ENCODE measurements around the gene BTBD9. TPM values are rescaled to one million over a fixed set of nuclear protein-coding genes. Genes with fewer than 3 reads are reported as not detected.

The BTBD9 gene
- total RNA-seq, 4 donors from 2014 or later = 11.7 to 17.7 (median 14.1) TPM

DNA sequence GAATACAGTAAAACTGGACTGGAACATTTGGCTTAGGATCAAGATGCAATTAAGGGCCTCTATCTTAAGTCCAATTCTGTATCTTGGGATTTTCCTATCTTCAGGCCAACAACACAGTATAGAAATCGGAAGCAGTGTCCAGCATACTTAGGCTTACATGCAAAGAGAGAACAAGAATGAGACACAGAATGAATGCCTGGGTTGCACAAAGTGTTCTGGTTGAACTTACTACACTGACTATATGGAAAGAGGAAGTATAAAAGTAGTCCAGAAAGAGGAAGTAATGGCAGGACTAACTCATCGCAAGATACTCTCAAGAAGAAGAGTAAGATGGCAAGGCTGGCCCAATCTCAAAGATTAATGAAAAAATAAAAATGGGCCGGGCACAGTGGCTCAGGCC, 87.6 kb downstream of the BTBD9 start:
- TF ChIP-seq, protein P1, sequence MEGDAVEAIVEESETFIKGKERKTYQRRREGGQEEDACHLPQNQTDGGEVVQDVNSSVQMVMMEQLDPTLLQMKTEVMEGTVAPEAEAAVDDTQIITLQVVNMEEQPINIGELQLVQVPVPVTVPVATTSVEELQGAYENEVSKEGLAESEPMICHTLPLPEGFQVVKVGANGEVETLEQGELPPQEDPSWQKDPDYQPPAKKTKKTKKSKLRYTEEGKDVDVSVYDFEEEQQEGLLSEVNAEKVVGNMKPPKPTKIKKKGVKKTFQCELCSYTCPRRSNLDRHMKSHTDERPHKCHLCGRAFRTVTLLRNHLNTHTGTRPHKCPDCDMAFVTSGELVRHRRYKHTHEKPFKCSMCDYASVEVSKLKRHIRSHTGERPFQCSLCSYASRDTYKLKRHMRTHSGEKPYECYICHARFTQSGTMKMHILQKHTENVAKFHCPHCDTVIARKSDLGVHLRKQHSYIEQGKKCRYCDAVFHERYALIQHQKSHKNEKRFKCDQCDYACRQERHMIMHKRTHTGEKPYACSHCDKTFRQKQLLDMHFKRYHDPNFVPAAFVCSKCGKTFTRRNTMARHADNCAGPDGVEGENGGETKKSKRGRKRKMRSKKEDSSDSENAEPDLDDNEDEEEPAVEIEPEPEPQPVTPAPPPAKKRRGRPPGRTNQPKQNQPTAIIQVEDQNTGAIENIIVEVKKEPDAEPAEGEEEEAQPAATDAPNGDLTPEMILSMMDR (IDR thresholded peaks at IDR 0.05; ENCODE audit: low read depth) = no peak

- TF ChIP-seq, protein P1 (IDR thresholded peaks at IDR 0.05; ENCODE audit: low read depth) = no peak
Observed at GRCh38 chr6:38549795-38550194, 89.9 kb downstream of the BTBD9 start.

- TF ChIP-seq, protein P1 (IDR thresholded peaks at IDR 0.05; ENCODE audit: low read depth) = no peak
Observed at GRCh38 chr6:38549180-38549579, 90.5 kb downstream of the BTBD9 start.

DNA sequence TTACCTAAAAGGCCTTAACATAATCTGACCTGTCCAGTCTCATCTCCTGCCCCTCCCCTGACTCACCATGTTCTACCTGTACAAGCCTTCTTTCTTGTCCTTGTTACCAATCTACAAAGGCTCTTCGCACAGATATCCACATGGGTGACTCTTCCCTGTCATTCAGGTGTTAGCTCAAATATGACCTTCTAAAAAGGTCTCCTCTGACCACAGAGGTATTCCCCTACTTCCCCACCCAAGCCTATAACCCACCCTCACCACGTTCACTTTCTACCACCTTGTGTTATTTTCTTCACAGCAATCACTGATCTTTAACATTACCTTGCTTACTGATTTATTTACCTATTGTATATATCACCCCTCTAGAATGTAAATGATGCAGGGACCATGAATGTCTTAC, 96.7 kb downstream of the BTBD9 start:
- TF ChIP-seq, protein P1 (IDR thresholded peaks at IDR 0.05; ENCODE audit: low read depth) = no peak

DNA sequence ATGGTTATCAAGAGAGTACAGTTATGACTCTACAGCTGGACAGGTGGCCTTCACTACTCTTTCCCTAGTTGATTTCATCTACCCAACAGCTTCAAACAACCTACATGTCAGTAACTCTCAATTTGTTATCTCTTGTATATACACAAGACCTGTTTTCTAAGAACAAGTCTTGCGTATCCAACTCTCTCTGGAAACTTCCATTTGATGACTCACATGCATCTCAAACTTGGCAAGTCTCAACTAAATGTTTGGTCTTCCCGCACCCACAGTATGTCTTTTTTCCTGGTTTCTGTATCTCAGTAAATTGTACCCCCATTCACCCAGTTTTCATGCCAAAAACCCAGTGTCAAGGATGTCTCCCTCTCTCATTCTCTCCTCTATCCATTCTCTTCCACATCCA, 97.7 kb downstream of the BTBD9 start:
- TF ChIP-seq, protein P1 (IDR thresholded peaks at IDR 0.05; ENCODE audit: low read depth) = no peak

GRCh38 chr6:38533064-38533463, 106.7 kb downstream of the BTBD9 start:
- TF ChIP-seq, protein P1 (IDR thresholded peaks at IDR 0.05; ENCODE audit: low read depth) = no peak

GRCh38 chr6:38531134-38531533, 108.6 kb downstream of the BTBD9 start:
- TF ChIP-seq, protein P1 (IDR thresholded peaks at IDR 0.05; ENCODE audit: low read depth) = no peak
